GM19452 (cell line): ENCODE data around the gene PHF20.
"Not testable (repeated sequence)": the region's sequence is repeated elsewhere in the genome, so short reads cannot be mapped to it uniquely, and the experiment has no call there.

Experiments used
- ATAC-seq: cut with Tn5 transposase; IDR thresholded peaks from one replicate; pipeline ENCODE4 v1.9.1; 2021; ENCODE audit not compliant: unreplicated experiment

PHF20 gene

DNA sequence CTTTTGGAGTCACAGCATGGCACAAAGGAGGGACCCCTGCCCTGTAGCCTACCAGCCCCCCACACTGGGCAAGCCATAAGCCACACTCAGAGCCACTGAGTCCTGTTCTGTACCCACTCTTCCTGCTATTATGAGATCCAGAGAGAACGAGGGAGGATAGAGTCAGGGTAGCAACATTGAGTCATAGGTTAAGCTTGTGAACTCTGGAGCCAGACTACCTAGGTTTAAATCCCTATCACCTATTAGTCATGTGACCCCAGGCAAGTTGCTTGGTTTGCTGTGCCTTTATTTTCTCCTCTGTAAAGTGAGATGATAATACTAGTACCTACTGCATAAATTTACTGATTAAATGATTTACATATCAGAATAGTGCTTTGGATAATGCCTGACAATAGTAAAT lies 197.1 kb downstream of the PHF20 start:
- ATAC-seq = no peak

DNA sequence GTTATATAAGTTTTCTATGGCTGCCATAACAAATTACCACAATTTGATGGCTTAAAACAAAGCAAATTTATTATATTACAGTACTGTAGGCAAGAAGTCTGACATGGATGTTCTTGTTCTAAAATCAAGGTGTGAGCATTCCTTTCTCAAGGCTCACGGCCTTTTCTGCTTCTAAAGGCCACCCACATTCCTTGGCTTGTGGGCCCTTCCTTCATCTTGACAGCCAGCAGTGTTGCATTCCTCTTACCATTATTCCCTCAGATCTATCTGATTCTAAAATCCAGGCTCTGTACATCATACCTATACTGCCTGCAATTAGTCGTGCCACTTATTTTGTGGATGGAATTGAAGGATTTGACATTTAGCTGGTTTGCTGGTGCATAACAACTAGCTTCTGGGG lies 200.2 kb downstream of the PHF20 start:
- ATAC-seq = no peak

DNA sequence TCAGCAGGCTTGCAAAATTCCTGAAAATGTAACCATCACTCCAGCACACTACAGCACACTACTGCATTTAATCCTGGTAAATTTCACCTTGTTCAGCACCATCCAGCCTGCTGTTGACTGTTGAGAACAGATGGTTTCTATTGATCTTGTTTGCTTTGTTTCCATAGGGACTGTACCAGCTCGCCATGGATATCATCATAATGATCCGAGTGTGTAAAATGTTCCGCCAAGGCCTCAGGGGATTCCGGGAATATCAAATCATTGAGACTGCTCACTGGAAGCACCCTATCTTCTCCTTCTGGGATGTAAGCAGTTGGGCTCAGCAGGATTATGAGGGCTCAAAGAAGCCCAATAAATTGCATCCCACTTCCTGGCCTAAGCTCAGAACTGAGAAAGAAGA lies 200.6 kb downstream of the PHF20 start:
- no peak for ATAC-seq

DNA sequence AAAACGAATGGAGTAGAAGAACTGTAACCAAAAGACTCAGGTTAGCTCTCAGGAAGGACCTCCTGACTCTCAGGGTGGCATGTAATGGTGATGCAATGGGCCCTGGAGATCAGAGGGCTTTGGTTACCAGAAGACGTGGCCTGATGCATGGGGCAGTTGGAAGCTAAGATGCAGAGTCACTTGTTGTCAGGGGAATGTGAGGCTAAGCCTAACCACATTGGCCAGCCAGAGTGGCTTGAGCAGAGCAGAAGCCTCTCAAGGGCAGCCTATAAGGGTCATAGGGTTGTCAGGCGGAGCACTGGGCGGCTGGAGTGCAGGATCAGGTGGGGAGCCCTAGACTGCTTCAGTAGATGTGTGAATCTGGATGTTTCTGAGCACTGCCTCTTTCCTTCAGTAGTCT lies 202.4 kb downstream of the PHF20 start:
- no peak for ATAC-seq

DNA sequence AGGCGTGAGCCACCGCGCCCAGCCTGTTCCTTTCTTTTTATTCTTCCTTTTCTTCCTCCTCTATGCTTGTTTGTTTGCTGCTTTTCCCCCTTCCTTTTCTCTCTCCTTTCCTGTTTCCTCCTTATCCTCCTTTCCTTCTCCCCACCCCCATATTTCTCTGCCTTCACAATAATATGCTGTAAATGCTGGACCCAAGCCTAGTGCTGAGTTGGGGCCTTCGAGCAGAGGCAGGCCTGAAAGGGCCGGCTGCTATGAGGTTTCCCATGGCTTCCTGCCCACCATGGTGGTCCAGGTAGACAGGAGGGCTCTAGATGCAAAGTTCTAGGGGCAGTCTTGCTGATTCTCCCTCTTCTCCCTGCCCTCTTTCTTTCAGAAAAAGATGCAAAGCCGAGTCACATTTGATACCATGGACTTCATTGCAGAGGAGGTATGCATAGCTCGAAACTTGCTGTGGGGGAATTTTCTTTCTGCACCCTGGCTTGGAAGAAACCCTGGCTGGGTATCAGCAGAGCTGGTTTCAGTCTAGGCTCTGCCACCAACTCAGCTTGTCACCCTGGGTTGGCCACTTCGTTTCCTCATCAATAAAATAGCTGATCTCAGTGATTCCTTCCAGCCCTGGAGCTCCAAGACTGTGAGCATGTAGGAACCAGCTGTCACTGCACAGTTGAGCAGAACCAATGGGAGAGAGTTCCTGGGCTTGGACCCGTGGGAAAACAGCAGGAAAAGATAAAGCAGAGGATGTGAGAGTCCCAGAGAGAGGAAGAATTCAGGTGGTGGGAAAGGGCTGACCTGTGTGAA lies 204.0 kb downstream of the PHF20 start:
- no peak for ATAC-seq

DNA sequence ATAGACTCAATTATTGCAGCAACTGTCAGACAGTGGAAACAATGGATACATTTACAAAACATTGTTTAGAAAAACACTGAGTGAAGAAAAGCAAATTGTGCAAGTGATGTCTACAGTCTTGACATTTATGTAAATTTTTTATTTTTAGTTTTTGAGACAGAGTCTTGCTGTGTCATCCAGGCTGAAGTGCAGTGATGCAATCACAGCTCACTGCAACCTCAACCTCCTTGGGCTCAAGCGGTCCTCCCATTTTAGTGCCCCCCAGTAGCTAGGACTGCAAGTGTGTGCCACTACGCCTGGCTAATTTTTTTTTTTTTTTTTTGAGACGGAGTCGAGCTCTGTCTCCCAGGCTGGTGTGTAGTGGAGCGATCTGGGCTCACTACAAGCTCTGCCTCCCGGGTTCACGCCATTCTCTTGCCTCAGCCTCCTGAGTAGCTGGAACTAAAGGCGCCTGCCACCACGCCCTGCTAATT lies 206.3 kb downstream of the PHF20 start:
- ATAC-seq = no peak

DNA sequence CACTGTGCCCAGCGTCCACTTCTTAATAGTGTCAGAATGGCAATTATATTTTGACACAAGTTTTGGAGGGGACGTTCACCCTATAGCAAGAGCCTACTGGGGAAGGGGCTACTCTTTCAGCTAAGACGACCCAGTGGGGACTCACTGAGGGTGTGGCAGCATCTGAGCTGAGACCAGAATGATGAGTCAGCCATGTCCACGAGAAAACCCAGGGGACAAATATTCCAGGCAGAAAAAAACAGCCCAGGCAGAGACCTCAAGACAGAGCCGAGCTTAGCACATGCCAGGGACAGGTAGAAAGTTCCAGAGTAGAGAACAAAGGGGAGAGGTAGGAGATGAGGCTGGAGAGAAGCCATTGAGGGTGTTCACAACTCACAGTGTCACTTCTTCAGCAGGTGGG lies 207.7 kb downstream of the PHF20 start:
- no peak for ATAC-seq

DNA sequence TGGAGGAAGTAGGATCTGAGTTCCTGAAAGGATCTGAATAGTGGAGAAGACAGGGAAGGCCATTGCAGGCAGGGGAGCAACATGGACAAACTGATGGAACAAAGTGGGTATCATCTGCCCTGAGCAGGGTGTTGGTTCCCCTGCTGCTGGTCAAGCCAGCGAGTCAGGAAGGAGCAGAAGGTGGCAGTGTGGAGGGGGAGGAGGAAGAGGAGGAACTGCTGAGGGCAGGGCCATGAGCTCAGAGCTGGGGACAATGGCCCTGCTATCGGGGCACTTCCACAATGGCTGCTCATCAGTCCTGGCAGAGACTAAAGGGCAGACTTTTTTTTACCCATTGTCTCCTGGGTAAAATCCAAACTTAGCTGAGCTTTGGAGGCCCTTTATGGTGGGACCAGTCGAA lies 210.2 kb downstream of the PHF20 start:
- ATAC-seq = no peak

DNA sequence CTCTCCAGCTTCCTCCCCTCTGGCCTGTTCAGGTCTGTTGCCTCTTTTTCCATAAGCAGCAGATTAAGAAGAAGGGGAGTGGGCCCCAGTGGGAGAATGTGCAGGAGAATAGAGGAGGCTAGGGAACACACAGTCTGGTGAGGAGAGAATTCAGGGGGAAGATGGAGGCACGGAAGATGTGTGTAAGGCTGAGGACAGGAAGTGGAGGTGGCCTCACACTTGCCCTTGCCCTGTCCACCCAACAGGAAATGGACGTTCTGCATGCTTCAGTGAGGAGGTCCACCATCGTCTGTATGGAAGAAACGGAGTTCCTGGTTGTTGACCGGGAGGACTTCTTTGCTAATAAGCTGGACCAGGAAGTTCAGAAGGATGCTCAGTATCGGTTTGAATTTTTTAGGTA lies 212.6 kb downstream of the PHF20 start:
- ATAC-seq = no peak

DNA sequence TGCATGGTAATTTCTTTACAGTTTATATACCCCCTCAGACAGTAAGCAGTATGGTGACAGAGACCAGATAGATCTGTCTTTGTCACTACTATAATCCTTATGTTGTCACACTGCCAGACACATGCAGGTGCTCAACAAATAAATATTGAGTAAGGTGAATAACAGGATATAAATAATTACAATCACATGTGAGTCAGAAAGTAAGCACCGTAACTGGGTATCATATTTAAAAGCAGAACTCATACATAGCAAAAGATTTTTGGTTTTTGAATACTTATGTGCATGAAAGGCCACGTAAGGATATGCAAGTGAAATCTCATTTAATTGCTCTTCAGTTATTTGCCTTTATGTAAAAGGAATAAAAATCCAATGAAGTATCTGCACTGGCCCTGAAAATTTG lies 214.0 kb downstream of the PHF20 start:
- ATAC-seq = no peak

DNA sequence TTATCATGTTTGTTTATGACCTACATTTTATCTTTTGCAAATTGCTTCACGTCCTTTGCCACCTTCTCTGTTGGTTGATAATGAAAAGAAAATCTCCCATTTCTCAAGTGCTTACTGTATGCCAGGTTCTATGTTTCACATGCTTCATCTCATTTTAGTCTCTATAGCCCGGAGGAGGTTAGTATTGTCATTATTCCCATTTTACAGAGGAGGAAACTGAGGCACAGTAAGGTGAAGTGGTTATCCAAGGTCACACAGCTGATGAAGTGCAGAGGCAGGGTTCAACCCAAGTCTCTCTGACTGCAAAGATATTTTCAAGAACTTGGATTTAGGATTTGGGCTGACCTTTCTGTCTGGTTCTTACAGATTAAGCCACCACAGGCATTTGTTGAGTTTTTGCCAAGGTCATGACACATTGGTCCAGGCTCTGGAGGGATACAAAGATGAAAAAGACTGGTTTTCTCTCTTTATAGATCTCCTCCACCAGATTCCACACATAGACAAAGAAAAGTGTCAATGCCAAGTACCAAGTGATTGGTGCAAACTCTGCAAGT lies 217.2 kb downstream of the PHF20 start:
- no peak for ATAC-seq

DNA sequence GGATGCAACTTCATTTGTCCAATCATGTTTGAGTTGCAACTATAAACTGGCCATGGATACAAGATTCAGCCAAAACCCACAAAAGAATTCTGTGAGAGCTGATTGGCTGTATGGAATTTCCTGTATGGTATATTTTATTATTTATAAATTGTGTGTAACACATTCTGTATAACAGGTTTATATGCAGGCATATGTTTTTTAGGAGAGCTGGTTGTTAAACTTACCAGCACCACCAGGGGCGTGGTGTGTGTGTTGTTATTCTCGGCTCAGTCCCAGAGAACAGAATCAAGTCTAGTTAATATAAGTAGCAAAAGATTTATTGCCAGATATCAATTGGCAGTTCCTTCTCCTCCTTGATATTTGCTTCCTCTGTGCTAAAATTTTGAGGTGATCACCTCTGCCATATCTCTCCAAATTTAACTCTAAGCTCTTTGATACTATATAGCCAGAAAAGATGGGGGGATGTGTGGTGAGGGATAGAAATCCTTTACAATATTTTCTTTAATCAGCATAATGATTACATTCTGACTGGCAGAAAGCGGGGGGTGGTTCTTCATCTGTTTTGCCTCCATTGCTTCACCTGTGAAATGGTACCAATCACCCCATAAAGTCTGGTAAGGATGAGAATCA lies 219.4 kb downstream of the PHF20 start:
- no peak for ATAC-seq

DNA sequence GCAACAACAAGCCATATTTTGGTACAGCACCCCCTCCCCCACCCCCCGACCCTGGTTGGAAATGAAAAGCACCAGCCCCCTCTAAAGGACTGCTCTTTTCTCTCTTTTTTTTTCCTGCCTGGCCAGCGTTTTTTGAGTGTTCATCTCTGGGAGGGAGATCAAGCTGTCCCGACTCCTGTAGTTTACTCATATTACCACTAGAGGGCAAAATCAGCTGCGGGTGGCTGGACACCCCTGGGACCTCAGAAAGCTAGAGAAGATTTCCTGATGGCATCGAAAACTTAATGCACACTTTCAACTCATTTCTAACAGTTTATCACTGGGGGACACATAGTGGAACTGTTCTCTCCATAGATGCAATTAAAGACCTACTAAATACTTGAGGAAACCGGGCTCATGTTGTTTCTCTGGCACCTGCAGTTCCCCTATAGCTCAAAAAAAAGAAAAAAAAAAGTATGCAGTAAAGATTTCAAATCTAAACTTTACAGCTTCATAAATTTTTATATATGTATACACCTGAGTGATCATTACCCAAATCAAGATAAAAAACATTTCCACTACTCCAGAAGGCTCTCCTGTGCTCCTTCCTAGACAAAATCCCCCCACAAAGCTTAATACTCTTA lies 221.0 kb downstream of the PHF20 start:
- no peak for ATAC-seq

DNA sequence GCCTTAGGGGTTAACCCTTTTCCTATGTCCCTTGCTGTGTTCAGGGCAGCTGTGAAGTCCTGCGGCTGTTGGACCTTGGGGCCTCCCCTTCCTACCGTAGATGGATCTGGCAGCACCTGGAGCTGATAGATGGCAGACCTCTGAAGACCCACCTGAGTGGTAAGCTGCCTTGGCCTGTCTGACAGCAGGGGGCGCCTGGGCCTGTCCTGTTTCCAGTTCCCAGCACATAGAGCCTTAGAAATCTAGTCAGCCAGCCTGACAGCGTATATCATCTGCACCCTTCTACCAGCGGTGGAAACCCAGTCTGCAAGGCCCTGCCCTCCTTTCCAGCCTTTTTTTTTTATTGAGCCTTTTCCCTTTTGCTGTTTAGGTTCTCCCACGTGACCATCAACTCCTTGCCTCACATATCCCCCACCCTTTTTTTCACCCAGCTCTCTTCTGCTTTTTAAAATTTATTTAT lies 223.2 kb downstream of the PHF20 start:
- no peak for ATAC-seq

DNA sequence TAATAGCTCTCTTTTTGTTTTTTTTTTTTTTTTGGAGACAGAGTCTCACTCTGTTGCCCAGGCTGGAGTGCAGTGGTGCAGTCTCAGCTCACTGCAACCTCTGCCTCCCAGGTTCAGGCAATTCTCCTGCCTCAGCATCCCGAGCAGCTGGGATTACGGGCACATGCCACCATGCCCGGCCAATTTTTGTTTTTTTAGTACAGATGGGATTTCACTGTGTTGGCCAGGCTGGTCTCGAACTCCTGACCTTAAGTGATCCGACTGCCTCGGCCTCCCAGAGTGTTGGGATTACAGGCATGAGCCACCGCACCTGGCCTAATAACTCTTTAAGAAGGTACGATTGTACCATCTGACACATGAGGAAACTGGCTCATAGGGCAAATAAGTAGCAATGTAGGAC lies 224.7 kb downstream of the PHF20 start:
- not testable (repeated sequence) for ATAC-seq
